Endothelial cell of umbilical vein (primary cell): ENCODE measurements around the gene LRCOL1. TPM values are rescaled to one million over a fixed set of nuclear protein-coding genes. Genes with fewer than 3 reads are reported as not detected.

Experiments
- BruUV-seq: library from RNA; stranded (reverse); fragments of 400-500 nt; replicated peaks from 2 replicates; lab custom pipeline; 2021; lab: Mats Ljungman, UMichigan
- CTCF ChIA-PET: fragments of 300-600, 350-600 bp; sonication (Branson Sonifier 250); formaldehyde crosslinking; loops from one replicate; lab custom pipeline; 2021; ENCODE audit warnings: antibody characterized with exemption, inconsistent platforms; lab: Charles Lee
- POLR2A ChIA-PET: fragments of 300-600, 350-600 bp; sonication (Branson Sonifier 250); formaldehyde crosslinking; loops from one replicate; lab custom pipeline; 2021; ENCODE audit warnings: antibody characterized with exemption, inconsistent platforms; lab: Charles Lee
- DNase-seq: peaks from one replicate; pipeline ENCODE4 v3.0.0-alpha.2; 2011; ENCODE audit warnings: low read depth, low spot score
- FAIRE-seq: peaks from 2 replicates; lab custom pipeline; 2011; peaks lifted over from hg19 to GRCh38; lab: Jason Lieb, UNC
- H2AFZ ChIP-seq: 2 replicates; pipeline ENCODE4 v1.6.0; 2012; ENCODE audit warnings: low read depth, low read length, control low read depth, inconsistent platforms
- H3K27ac ChIP-seq: 2 replicates; pipeline ENCODE4 v1.5.1; 2011; ENCODE audit warnings: low read depth, mild to moderate bottlenecking, control low read depth, low read length, moderate library complexity; ENCODE audit not compliant: insufficient read depth
- H3K27me3 ChIP-seq, 2 experiments: 2 replicates each; pipeline versions ENCODE4 v1.6.0 to v1.6.1; 2011; ENCODE audit warnings: low read length in 2 of 2, mixed read lengths in 1 of 2; ENCODE audit not compliant: control insufficient read depth in 2 of 2, insufficient read depth in 2 of 2
- H3K36me3 ChIP-seq, 2 experiments: 2 replicates in 1 of 2; 3 replicates in 1 of 2; pipeline ENCODE4 v1.5.1; 2011; ENCODE audit warnings: low read length in 2 of 2, mild to moderate bottlenecking in 1 of 2, moderate library complexity in 1 of 2; ENCODE audit not compliant: control insufficient read depth in 2 of 2, insufficient read depth in 2 of 2; ENCODE audit errors: extremely low read depth in 1 of 2
- H3K4me1 ChIP-seq: 3 replicates; pipeline ENCODE4 v1.5.1; 2011; ENCODE audit warnings: mild to moderate bottlenecking, low read length; ENCODE audit not compliant: control insufficient read depth, insufficient read depth; ENCODE audit errors: extremely low read depth
- H3K4me2 ChIP-seq: 2 replicates; pipeline ENCODE4 v1.6.1; 2011; ENCODE audit warnings: low read length, control low read depth, mixed read lengths; ENCODE audit not compliant: insufficient read depth
- H3K4me3 ChIP-seq, 3 experiments: fragments of 200-600 bp in 1 of 3; sonication (generic), shearing (Covaris generic) in 1 of 3; replicated peaks in 1 of 3; 2 replicates each; pipeline ENCODE4 v1.5.1; 2011 to 2016; ENCODE audit warnings: control low read depth in 3 of 3, low read length in 3 of 3, mild to moderate bottlenecking in 2 of 3, inconsistent platforms in 1 of 3, low read depth in 1 of 3, moderate library complexity in 1 of 3; ENCODE audit not compliant: insufficient read depth in 1 of 3
- H3K79me2 ChIP-seq: 2 replicates; pipeline ENCODE4 v1.6.0; 2012; ENCODE audit warnings: low read length, inconsistent platforms; ENCODE audit not compliant: control insufficient read depth, insufficient read depth
- H3K9ac ChIP-seq: replicated peaks from 2 replicates; pipeline ENCODE3; 2011; ENCODE audit warnings: low read length, control low read depth; ENCODE audit not compliant: insufficient read depth; ENCODE audit errors: extremely low read depth
- H3K9me1 ChIP-seq: replicated peaks from 3 replicates; pipeline ENCODE4 v1.6.0; 2011; ENCODE audit warnings: mild to moderate bottlenecking, low read length; ENCODE audit not compliant: control insufficient read depth, insufficient read depth; ENCODE audit errors: extremely low read depth
- H3K9me3 ChIP-seq: replicated peaks from 2 replicates; pipeline ENCODE4 v1.5.1; 2012; ENCODE audit warnings: low read length, inconsistent platforms; ENCODE audit not compliant: control insufficient read depth, insufficient read depth
- H4K20me1 ChIP-seq: replicated peaks from 2 replicates; pipeline ENCODE3; 2011; ENCODE audit warnings: mild to moderate bottlenecking, low read length; ENCODE audit not compliant: control insufficient read depth, insufficient read depth; ENCODE audit errors: extremely low read depth
- EZH2 ChIP-seq: IDR thresholded peaks from 2 replicates; pipeline ENCODE4 v1.6.1; 2012; ENCODE audit warnings: borderline replicate concordance, low read depth, mild to moderate bottlenecking, moderate library complexity, low read length, inconsistent platforms; ENCODE audit not compliant: severe bottlenecking
- FOS ChIP-seq: IDR thresholded peaks from 2 replicates; pipeline ENCODE4 v1.6.1; 2011; ENCODE audit warnings: mild to moderate bottlenecking, low read length, moderate library complexity, borderline replicate concordance; ENCODE audit not compliant: insufficient read depth
- GATA2 ChIP-seq: IDR thresholded peaks from 2 replicates; pipeline ENCODE4 v1.7.0; 2011; ENCODE audit warnings: low read depth, mild to moderate bottlenecking, moderate library complexity, mixed read lengths, low read length; ENCODE audit not compliant: insufficient read length, insufficient read depth
- JUN ChIP-seq: IDR thresholded peaks from 2 replicates; pipeline ENCODE4 v1.6.1; 2011; ENCODE audit warnings: borderline replicate concordance, low read depth; ENCODE audit not compliant: insufficient read length, insufficient read depth
- MAX ChIP-seq: IDR thresholded peaks from 2 replicates; pipeline ENCODE4 v1.6.1; 2011; ENCODE audit not compliant: insufficient read depth, insufficient read length
- MYC ChIP-seq: IDR thresholded peaks from one replicate; pipeline ENCODE4 v1.6.1; 2011; ENCODE audit warnings: mild to moderate bottlenecking, low read depth, low read length
- POLR2A ChIP-seq: IDR thresholded peaks from 2 replicates; pipeline ENCODE4 v1.6.1; 2012; ENCODE audit warnings: low read depth, mild to moderate bottlenecking, control low read depth, low read length
- POLR2AphosphoS5 ChIP-seq: IDR thresholded peaks from 2 replicates; pipeline ENCODE4 v1.6.1; 2012; ENCODE audit warnings: low read depth, mild to moderate bottlenecking, control low read depth, low read length, moderate library complexity; ENCODE audit not compliant: insufficient read depth
- dilution Hi-C: fragments of 300-500 bp; cut with MboI; formaldehyde crosslinking; loops from one replicate; pipeline ENCODE4 v1.15.0; 2019; ENCODE audit warnings: low sequenced_read_pairs; ENCODE audit not compliant: extremely low pct_ligation_motif_present
- intact Hi-C: fragments of 100-400 bp; cut with micrococcal nuclease; formaldehyde crosslinking; loops from one replicate; pipeline ENCODE4 v1.10.0; 2022
- polyA plus RNA-seq, 4 experiments: library from polyadenylated mRNA; depleted of rRNA in 3 of 4; stranded (reverse) in 3 of 4; unstranded in 1 of 4; fragments of >200 nt; gene quantifications; 2 replicates each; pipeline versions ENCODE4 v1.2.1 to v1.2.3, GENCODE V29; 2011 to 2012; ENCODE audit warnings: missing spikeins in 1 of 4
- total RNA-seq: library from RNA; stranded (reverse); gene quantifications from 2 replicates; pipeline ENCODE4 v1.2.3, GENCODE V29; 2021
- TF ChIP-seq, protein P1 (sequence below), 2 donors: IDR thresholded peaks; 1 replicate in 1 of 2; 2 replicates in 1 of 2; pipeline ENCODE4 v1.5.1; 2011; ENCODE audit warnings: low read length in 2 of 2, mild to moderate bottlenecking in 2 of 2, moderate library complexity in 2 of 2, control low read depth in 1 of 2, inconsistent platforms in 1 of 2, low read depth in 1 of 2; ENCODE audit not compliant: insufficient read depth in 1 of 2; ENCODE audit errors: extremely low read depth in 1 of 2

LRCOL1 gene
- total and polyA plus RNA-seq, 2 donors (not counting 3 experiments of a cell fraction or from before 2014, with no cell fraction given): 1.2 to 1.5 TPM

- ChIA-PET POLR2A (no interaction called here), CTCF (no interaction called here)
- Histone ChIP-seq H3K79me2 (no peaks in the 10 kb centered on the region), H3K9me3 (no peaks in the 10 kb centered on the region), H3K27me3 (peaks cover 0 to 5% of the 10 kb centered on the region in 2 experiments), H3K4me3 (no peak overlapping the region), H2AFZ (no peak overlapping the region), H3K4me2 (no peak overlapping the region), H3K36me3 (peaks cover 0 to 15% of the 10 kb centered on the region in 2 experiments), H3K4me1 (no peaks in the 10 kb centered on the region), H4K20me1 (no peaks in the 10 kb centered on the region), H3K27ac (no peak overlapping the region), H3K9ac (no peak overlapping the region), H3K9me1 (no peaks in the 10 kb centered on the region)
- TF ChIP-seq POLR2A (no peak), EZH2 (no peak), MYC (no peak), POLR2AphosphoS5 (no peak), MAX (no peak), FOS (no peak), JUN (no peak), GATA2 (no peak)
- TF ChIP-seq, protein P1, sequence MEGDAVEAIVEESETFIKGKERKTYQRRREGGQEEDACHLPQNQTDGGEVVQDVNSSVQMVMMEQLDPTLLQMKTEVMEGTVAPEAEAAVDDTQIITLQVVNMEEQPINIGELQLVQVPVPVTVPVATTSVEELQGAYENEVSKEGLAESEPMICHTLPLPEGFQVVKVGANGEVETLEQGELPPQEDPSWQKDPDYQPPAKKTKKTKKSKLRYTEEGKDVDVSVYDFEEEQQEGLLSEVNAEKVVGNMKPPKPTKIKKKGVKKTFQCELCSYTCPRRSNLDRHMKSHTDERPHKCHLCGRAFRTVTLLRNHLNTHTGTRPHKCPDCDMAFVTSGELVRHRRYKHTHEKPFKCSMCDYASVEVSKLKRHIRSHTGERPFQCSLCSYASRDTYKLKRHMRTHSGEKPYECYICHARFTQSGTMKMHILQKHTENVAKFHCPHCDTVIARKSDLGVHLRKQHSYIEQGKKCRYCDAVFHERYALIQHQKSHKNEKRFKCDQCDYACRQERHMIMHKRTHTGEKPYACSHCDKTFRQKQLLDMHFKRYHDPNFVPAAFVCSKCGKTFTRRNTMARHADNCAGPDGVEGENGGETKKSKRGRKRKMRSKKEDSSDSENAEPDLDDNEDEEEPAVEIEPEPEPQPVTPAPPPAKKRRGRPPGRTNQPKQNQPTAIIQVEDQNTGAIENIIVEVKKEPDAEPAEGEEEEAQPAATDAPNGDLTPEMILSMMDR (IDR thresholded peaks at IDR 0.05; ENCODE audit: extremely low read depth in 1 of 2, insufficient read depth in 1 of 2, low read depth in 1 of 2, low read length in 2 of 2): no peak
- no TSS peak for BruUV-seq
- FAIRE-seq: no peak
- no peak for DNase-seq
- intact Hi-C loops: no loop called here
- dilution Hi-C loops: no loop called here
Measured at GRCh38 chr12:132581348-132582057, 28.9 kb downstream of the LRCOL1 start.
